Prostate gland (tissue), 2 donors: ENCODE measurements around the gene SRRM2.

ENCODE experiments used
- CTCF ChIP-seq, 4 experiments: fragments of 200-600 bp in 2 of 4; fragments of 450-650 bp in 2 of 4; sonication (generic) in 2 of 4; IDR thresholded peaks; 1 replicate in 3 of 4; 2 replicates in 1 of 4; pipeline ENCODE4 v1.5.1; 2016 to 2019; ENCODE audit warnings: antibody characterized with exemption in 4 of 4, mild to moderate bottlenecking in 2 of 4, moderate library complexity in 2 of 4
- POLR2A ChIP-seq: fragments of 450-650 bp; IDR thresholded peaks from one replicate; pipeline ENCODE4 v1.6.1; 2016; ENCODE audit warnings: antibody characterized with exemption, mild to moderate bottlenecking
- POLR2AphosphoS5 ChIP-seq: sonication (generic); formaldehyde crosslinking; IDR thresholded peaks from one replicate; pipeline ENCODE4 v1.6.1; 2017; ENCODE audit warnings: antibody characterized with exemption

GRCh38 chr16:2715519-2715918 lies 36.9 kb upstream of the SRRM2 start:
- TF ChIP-seq POLR2A (no peak), CTCF (IDR thresholded peaks at IDR 0.05) (no peak), POLR2AphosphoS5 (no peak)
